SK-N-SH treated with all-trans-retinoic acid at 6 μM for 48 hours (cell line): Measurements from ENCODE around the gene UBE2Q2.

Experiments used
- ATAC-seq: fragments of 200-7000 bp; cut with Tn5 transposase; 3 replicates; pipeline ENCODE4 v1.9.1; 2020; ENCODE audit warnings: mild to moderate bottlenecking, moderate library complexity
- CSDC2 ChIP-seq: fragments of 250-450 bp; sonication (Bioruptor Pico); IDR thresholded peaks from 2 replicates; pipeline ENCODE4 v1.5.0; 2020; ENCODE audit warnings: mild to moderate bottlenecking, moderate library complexity
- CSRNP3 ChIP-seq: fragments of 250-450 bp; sonication (Bioruptor Pico); IDR thresholded peaks from 2 replicates; pipeline ENCODE4 v1.5.1; 2021; ENCODE audit warnings: mild to moderate bottlenecking, moderate library complexity
- ESRRG ChIP-seq: fragments of 250-450 bp; sonication (Bioruptor Pico); IDR thresholded peaks from 2 replicates; pipeline ENCODE4 v1.6.1; 2021; ENCODE audit warnings: mild to moderate bottlenecking
- GLIS3 ChIP-seq: fragments of 250-450 bp; sonication (Bioruptor Pico); IDR thresholded peaks from 2 replicates; pipeline ENCODE4 v1.5.0; 2020; ENCODE audit warnings: mild to moderate bottlenecking, moderate library complexity
- ISL1 ChIP-seq: fragments of 250-450 bp; sonication (Bioruptor Pico); IDR thresholded peaks from 2 replicates; pipeline ENCODE4 v2.1.2; 2022; ENCODE audit warnings: mild to moderate bottlenecking, moderate library complexity
- OSR1 ChIP-seq: fragments of 250-450 bp; sonication (Bioruptor Pico); IDR thresholded peaks from 2 replicates; pipeline ENCODE4 v1.8.0; 2022; ENCODE audit warnings: moderate library complexity, mild to moderate bottlenecking, inconsistent platforms
- POU6F1 ChIP-seq: fragments of 250-450 bp; sonication (Bioruptor Pico); IDR thresholded peaks from 2 replicates; pipeline ENCODE4 v1.8.0; 2021; ENCODE audit warnings: low read depth, mild to moderate bottlenecking, moderate library complexity, borderline replicate concordance
- PPARA ChIP-seq: fragments of 250-450 bp; sonication (Bioruptor Pico); IDR thresholded peaks from 2 replicates; pipeline ENCODE4 v1.5.0; 2020; ENCODE audit warnings: mild to moderate bottlenecking, borderline replicate concordance
- TCF4 ChIP-seq: fragments of 250-450 bp; sonication (Bioruptor Pico); IDR thresholded peaks from 2 replicates; pipeline ENCODE4 v1.8.0; 2021; ENCODE audit warnings: mild to moderate bottlenecking, moderate library complexity, borderline replicate concordance
- TOX ChIP-seq: fragments of 250-450 bp; sonication (Bioruptor Pico); IDR thresholded peaks from 2 replicates; pipeline ENCODE4 v1.8.0; 2021; ENCODE audit warnings: mild to moderate bottlenecking, moderate library complexity, borderline replicate concordance
- TSHZ2 ChIP-seq: fragments of 250-450 bp; sonication (Bioruptor Pico); IDR thresholded peaks from 2 replicates; pipeline ENCODE4 v1.5.0; 2020; ENCODE audit warnings: mild to moderate bottlenecking, moderate library complexity
- ZFP3 ChIP-seq: fragments of 250-450 bp; sonication (Bioruptor Pico); IDR thresholded peaks from 2 replicates; pipeline ENCODE4 v1.5.0; 2020; ENCODE audit warnings: mild to moderate bottlenecking, moderate library complexity
- ZFP30 ChIP-seq: fragments of 450-650 bp; formaldehyde crosslinking; IDR thresholded peaks from 2 replicates; pipeline ENCODE4 v1.5.0; 2022; ENCODE audit warnings: mild to moderate bottlenecking, moderate library complexity
- ZNF565 ChIP-seq: fragments of 450-650 bp; formaldehyde crosslinking; conservative IDR thresholded peaks from 2 replicates; pipeline ENCODE4 v1.5.0; 2020; ENCODE audit warnings: low read depth, mild to moderate bottlenecking, moderate library complexity
- ZNF8 ChIP-seq: fragments of 450-650 bp; formaldehyde crosslinking; IDR thresholded peaks from 2 replicates; pipeline ENCODE4 v1.5.0; 2020; ENCODE audit warnings: mild to moderate bottlenecking, moderate library complexity
- TF ChIP-seq, protein P1 (sequence below): fragments of 250-450 bp; sonication (Bioruptor Pico); IDR thresholded peaks from 2 replicates; pipeline ENCODE4 v1.8.0; 2020; ENCODE audit warnings: mild to moderate bottlenecking, moderate library complexity, borderline replicate concordance

Gene UBE2Q2

DNA sequence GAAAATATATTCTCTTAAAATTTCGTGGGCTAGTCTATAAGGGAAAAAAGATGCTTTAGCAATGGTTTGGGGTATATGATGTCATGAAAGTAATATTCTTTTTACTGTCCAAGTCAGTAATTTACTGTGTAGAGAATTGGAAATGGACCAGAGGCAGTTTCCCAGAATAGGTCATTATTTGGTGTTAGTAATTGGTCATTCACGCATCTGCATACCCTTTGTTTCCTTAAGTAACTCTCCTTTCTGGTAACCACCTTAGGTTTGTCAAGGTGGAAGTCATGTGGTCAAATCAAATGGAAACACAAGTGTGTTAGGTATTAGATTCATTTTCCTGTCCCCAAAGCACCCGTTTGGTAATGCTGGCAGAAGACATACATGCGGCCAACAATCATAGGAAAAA lies 84.4 kb downstream of the UBE2Q2 start (continued):
- TF ChIP-seq CSRNP3 (CRISPR knock-in tag) = no peak
- no peak for TF ChIP-seq ISL1

GRCh38 chr15:75928680-75929608 lies 85.7 kb downstream of the UBE2Q2 start:
- peak; percentile 75 for ATAC-seq
- TF ChIP-seq ZFP3 (no peak), PPARA (CRISPR knock-in tag) (no peak), POU6F1 (CRISPR knock-in tag) (no peak), ZNF565 (CRISPR knock-in tag) (no peak), OSR1 (CRISPR knock-in tag) (no peak), TCF4 (no peak), TOX (CRISPR knock-in tag) (no peak), ESRRG (CRISPR knock-in tag) (no peak), CSRNP3 (CRISPR knock-in tag) (no peak), TSHZ2 (CRISPR knock-in tag) (no peak), CSDC2 (CRISPR knock-in tag) (no peak)
- TF ChIP-seq, protein P1, sequence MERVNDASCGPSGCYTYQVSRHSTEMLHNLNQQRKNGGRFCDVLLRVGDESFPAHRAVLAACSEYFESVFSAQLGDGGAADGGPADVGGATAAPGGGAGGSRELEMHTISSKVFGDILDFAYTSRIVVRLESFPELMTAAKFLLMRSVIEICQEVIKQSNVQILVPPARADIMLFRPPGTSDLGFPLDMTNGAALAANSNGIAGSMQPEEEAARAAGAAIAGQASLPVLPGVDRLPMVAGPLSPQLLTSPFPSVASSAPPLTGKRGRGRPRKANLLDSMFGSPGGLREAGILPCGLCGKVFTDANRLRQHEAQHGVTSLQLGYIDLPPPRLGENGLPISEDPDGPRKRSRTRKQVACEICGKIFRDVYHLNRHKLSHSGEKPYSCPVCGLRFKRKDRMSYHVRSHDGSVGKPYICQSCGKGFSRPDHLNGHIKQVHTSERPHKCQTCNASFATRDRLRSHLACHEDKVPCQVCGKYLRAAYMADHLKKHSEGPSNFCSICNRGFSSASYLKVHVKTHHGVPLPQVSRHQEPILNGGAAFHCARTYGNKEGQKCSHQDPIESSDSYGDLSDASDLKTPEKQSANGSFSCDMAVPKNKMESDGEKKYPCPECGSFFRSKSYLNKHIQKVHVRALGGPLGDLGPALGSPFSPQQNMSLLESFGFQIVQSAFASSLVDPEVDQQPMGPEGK (CRISPR knock-in tag) = no peak

DNA sequence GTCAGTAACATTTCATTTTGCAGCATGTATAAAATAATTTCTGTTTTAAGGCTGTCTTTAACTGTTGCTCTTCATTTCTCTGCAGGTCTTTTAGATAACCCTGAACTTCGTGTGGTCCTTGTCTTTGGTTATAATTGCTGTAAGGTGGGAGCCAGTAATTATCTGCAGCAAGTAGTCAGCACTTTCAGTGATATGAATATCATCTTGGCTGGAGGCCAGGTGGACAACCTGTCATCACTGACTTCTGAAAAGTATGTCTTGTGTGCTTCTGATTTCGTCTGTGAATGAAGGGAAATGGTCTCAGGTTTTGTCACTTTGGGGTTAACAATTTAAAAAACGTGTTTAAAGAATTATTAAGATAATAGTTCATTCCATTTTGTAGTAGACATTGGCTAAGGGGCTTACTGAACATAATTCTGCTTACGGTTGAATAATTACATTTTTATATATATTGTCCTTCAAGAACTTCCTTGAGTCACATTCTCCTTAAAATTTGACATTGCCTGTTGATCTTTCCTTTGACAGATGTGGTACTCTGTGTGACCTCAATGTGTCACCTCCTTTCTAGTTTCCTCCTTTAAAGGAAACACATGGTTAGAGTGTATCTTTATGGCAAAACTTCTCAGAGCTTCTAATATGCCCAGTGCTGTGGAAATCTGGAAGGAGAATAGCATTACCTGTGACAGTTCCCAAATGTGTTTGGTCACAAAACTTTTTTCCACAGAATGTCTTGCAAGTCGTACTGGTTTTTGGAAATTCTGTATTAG lies 86.7 kb downstream of the UBE2Q2 start:
- no peak for TF ChIP-seq ZNF8 (CRISPR knock-in tag)
- no peak for TF ChIP-seq ISL1
- no peak for TF ChIP-seq ZNF565 (CRISPR knock-in tag)
- no peak for ATAC-seq

DNA sequence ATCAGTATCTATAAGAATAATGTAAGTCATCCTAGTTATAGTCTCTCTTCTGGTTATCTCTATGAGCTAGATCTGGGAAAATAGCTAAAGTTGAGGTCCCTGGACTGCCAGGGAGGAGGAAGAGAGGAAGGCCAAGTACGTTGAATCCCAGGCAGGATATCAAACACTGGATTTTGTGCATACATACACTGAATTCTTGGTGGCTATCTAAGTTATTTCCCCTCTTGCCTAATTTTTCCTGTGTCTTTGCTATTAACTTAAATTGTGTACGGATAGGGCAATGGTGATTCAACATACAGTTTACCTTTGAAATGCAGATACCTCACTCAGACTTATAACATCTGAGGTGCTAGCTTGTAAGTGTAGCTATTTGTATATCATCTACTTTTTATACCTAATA lies 87.6 kb downstream of the UBE2Q2 start:
- no peak for ATAC-seq
- no peak for TF ChIP-seq ZNF8 (CRISPR knock-in tag)
- TF ChIP-seq CSRNP3 (CRISPR knock-in tag) = no peak
- no peak for TF ChIP-seq TOX (CRISPR knock-in tag)
- TF ChIP-seq ZFP30 = no peak
- no peak for TF ChIP-seq ZFP3
- no peak for TF ChIP-seq GLIS3 (CRISPR knock-in tag)
- no peak for TF ChIP-seq TCF4
- TF ChIP-seq, all 23 proteins: peak for 0
